Uterus (tissue), 4 donors: ENCODE data around the gene IL18RAP. TPM values are rescaled to one million over a fixed set of nuclear protein-coding genes. Genes with fewer than 3 reads are reported as not detected.

Source experiments
- DNase-seq, 2 donors: peaks; one replicate each; pipeline ENCODE4 v3.0.0-alpha.2; 2019 to 2020
- H3K27ac ChIP-seq, 2 donors: fragments of 200-600 bp; sonication (generic); 1 replicate in 1 of 2; 2 replicates in 1 of 2; pipeline ENCODE4 v1.5.1; 2016 to 2018
- H3K27me3 ChIP-seq, 2 donors: fragments of 200-600 bp; sonication (generic); one replicate each; pipeline ENCODE4 v1.5.1; 2018 to 2019; ENCODE audit warnings: control low read depth in 1 of 2
- H3K36me3 ChIP-seq, 2 donors: fragments of 200-600 bp; sonication (generic); one replicate each; pipeline ENCODE4 v1.5.1; 2019; ENCODE audit warnings: control low read depth in 1 of 2
- H3K4me1 ChIP-seq, 2 donors: fragments of 200-600 bp; sonication (generic); one replicate each; pipeline ENCODE4 v1.5.1; 2018 to 2019; ENCODE audit warnings: control low read depth in 1 of 2
- H3K4me3 ChIP-seq, 2 donors: fragments of 200-600 bp; sonication (generic); 1 replicate in 1 of 2; 2 replicates in 1 of 2; pipeline ENCODE4 v1.5.1; 2018 to 2019; ENCODE audit warnings: mild to moderate bottlenecking in 1 of 2
- H3K9me3 ChIP-seq, 2 donors: fragments of 200-600 bp; sonication (generic); one replicate each; pipeline ENCODE4 v1.5.1; 2019; ENCODE audit warnings: control low read depth in 1 of 2
- CTCF ChIP-seq, 4 experiments: fragments of 200-600 bp in 2 of 4; fragments of 450-650 bp in 2 of 4; sonication (generic) in 2 of 4; IDR thresholded peaks; one replicate each; pipeline ENCODE4 v1.5.1; 2016 to 2019; ENCODE audit warnings: antibody characterized with exemption in 4 of 4, mild to moderate bottlenecking in 2 of 4, moderate library complexity in 1 of 4
- POLR2A ChIP-seq, 2 donors: fragments of 450-650 bp; IDR thresholded peaks; one replicate each; pipeline ENCODE4 v1.6.1; 2016; ENCODE audit warnings: antibody characterized with exemption in 2 of 2, mild to moderate bottlenecking in 1 of 2, moderate library complexity in 1 of 2
- intact Hi-C: fragments of 100-400 bp; cut with DNase I; formaldehyde crosslinking; loops from one replicate; pipeline ENCODE4 v1.15.1; 2023; ENCODE audit warnings: low total_unique reads
- total RNA-seq, 4 donors: library from RNA; depleted of rRNA in 3 of 4; stranded (reverse); fragments of >200 nt in 3 of 4; gene quantifications; one replicate each; pipeline versions ENCODE4 v1.1.0 to v1.2.4, GENCODE V29; 2014 to 2023
- donor health status: DM: yes; HTN: yes; CAD: no.

The IL18RAP gene
- total RNA-seq, 4 donors from 2014 or later = 0.29 to 1.9 (median 0.76) TPM

DNA sequence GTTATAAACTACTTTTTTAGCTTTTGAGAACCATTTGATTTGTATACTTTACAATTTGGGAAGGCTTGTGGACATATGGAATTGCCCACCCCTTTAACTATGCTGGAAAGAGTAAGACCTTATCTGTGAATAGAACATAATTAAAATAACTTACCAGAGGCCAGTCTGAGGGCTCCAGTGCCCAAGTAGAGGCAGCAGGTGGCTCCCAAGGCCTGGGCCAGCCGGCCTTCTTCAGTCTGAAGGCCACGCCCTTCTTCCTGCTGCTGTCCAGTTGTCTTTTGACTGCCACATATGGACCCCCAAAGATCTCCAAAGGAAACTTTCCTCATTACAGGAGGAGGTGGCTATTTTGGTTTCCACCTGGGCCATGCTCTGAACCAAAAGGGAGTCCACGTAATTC lies 12.0 kb upstream of the IL18RAP start:
- H3K27me3 ChIP-seq = no peaks in the 10 kb centered on the region
- H3K9me3 ChIP-seq = no peaks in the 10 kb centered on the region
- intact Hi-C loops = no loop called here
- no peaks in the 10 kb centered on the region for H3K36me3 ChIP-seq
- DNase-seq = no peak
- no peaks in the 10 kb centered on the region for H3K4me1 ChIP-seq
- no peak overlapping the region for H3K27ac ChIP-seq
- no peak overlapping the region for H3K4me3 ChIP-seq
- TF ChIP-seq CTCF (IDR thresholded peaks at IDR 0.05) (no peak), POLR2A (IDR thresholded peaks at IDR 0.05) (no peak)

DNA sequence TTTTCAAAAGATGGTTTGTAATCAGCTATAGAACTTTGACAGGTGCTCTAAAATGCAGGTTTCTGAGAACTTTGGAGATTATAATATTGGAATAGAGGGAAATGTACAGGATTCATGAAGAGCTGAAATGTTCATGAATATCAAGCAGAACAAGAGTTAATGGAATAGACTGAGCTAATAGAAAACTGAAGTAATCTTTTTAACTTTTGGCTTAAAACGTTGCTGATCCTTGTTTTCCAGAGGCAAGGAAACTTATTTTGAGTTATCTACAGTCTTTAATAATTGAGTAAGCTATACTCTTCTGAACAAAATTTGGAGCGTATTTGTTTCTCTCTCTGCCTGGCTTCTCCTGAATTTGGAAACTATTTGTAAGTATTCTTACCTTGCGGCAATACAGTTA lies 10.8 kb upstream of the IL18RAP start:
- no peak for DNase-seq
- Histone ChIP-seq H3K4me3 (no peak overlapping the region), H3K36me3 (no peaks in the 10 kb centered on the region), H3K27ac (no peak overlapping the region), H3K9me3 (no peaks in the 10 kb centered on the region), H3K27me3 (no peaks in the 10 kb centered on the region), H3K4me1 (no peaks in the 10 kb centered on the region)
- intact Hi-C loops = no loop called here
- no peak for TF ChIP-seq CTCF (IDR thresholded peaks at IDR 0.05)

GRCh38 chr2:102417946-102418345 lies 5.0 kb upstream of the IL18RAP start:
- no peak for DNase-seq
- Histone ChIP-seq H3K27ac (no peak overlapping the region), H3K9me3 (no peaks in the 10 kb centered on the region), H3K36me3 (no peaks in the 10 kb centered on the region), H3K4me3 (no peak overlapping the region), H3K27me3 (no peaks in the 10 kb centered on the region), H3K4me1 (no peaks in the 10 kb centered on the region)
- TF ChIP-seq POLR2A (IDR thresholded peaks at IDR 0.05) (no peak), CTCF (IDR thresholded peaks at IDR 0.05) (no peak)
- intact Hi-C loops = no loop called here

- intact Hi-C loops = no loop called here
- Histone ChIP-seq H3K4me1 (no peaks in the 10 kb centered on the region), H3K27ac (no peak overlapping the region), H3K4me3 (no peak overlapping the region), H3K36me3 (no peaks in the 10 kb centered on the region), H3K9me3 (no peaks in the 10 kb centered on the region), H3K27me3 (no peaks in the 10 kb centered on the region)
- DNase-seq = no peak
- TF ChIP-seq CTCF (IDR thresholded peaks at IDR 0.05) = no peak
- TF ChIP-seq POLR2A (IDR thresholded peaks at IDR 0.05) = no peak
Observed at GRCh38 chr2:102418421-102418961, 4.5 kb upstream of the IL18RAP start.

- no peak overlapping the region for H3K4me3 ChIP-seq
- TF ChIP-seq CTCF (IDR thresholded peaks at IDR 0.05) (no peak), POLR2A (IDR thresholded peaks at IDR 0.05) (no peak)
- no peak overlapping the region for H3K27ac ChIP-seq
- intact Hi-C loops = no loop called here
- H3K9me3 ChIP-seq = no peaks in the 10 kb centered on the region
- no peaks in the 10 kb centered on the region for H3K36me3 ChIP-seq
- no peaks in the 10 kb centered on the region for H3K27me3 ChIP-seq
- no peaks in the 10 kb centered on the region for H3K4me1 ChIP-seq
- no peak for DNase-seq
Observed at GRCh38 chr2:102420290-102420689, 2.7 kb upstream of the IL18RAP start.
